Activated T-helper 1 cell treated with anti-CD3 and anti-CD28 coated beads, Interleukin-12 subunit alpha, Interleukin-12 subunit beta, Interleukin-2, Interleukin-4 antibody, amounts not matched to agents 30 ng/mL and 10 ng/mL and 1 ng/mL, durations not matched to agents 14 hours and 24 hours and 36 hours (primary cell): ENCODE data around the gene NCSTN. TPM values are rescaled to one million over a fixed set of nuclear protein-coding genes. Genes with fewer than 3 reads are reported as not detected.
A peak's percentile ranks its signal among the peaks of the same experiment; 100 is the strongest.

Experiments
- DNase-seq: peaks from one replicate; pipeline ENCODE4 v3.0.0; 2021; ENCODE audit warnings: low spot score
- H3K27ac Mint-ChIP-seq: one replicate; pipeline ENCODE4 v1.8.0; 2021; ENCODE audit warnings: mild to moderate bottlenecking, mixed read lengths
- H3K27me3 Mint-ChIP-seq: one replicate; pipeline ENCODE4 v1.8.0; 2022; ENCODE audit warnings: mild to moderate bottlenecking, moderate library complexity, mixed read lengths; ENCODE audit not compliant: insufficient read depth
- H3K36me3 Mint-ChIP-seq: one replicate; pipeline ENCODE4 v1.8.0; 2021; ENCODE audit warnings: low read depth, mixed read lengths
- H3K4me1 Mint-ChIP-seq: one replicate; pipeline ENCODE4 v1.8.0; 2021; ENCODE audit warnings: low read depth, mixed read lengths
- H3K4me3 Mint-ChIP-seq: one replicate; pipeline ENCODE4 v1.8.0; 2021; ENCODE audit warnings: mild to moderate bottlenecking, moderate library complexity, mixed read lengths
- H3K9me3 Mint-ChIP-seq: one replicate; pipeline ENCODE4 v1.8.0; 2021; ENCODE audit warnings: mixed read lengths
- intact Hi-C: fragments of 100-400 bp; cut with micrococcal nuclease; formaldehyde crosslinking; loops from one replicate; pipeline ENCODE4 v1.15.1; 2024
- total RNA-seq: library from RNA; stranded (reverse); gene quantifications from 2 replicates; pipeline ENCODE4 v1.2.3, GENCODE V29; 2022

Gene NCSTN
- total RNA-seq, 1 donor from 2014 or later = 74.8 TPM

GRCh38 chr1:160354388-160354985, 11.3 kb downstream of the NCSTN start:
- Mint-ChIP-seq H3K36me3 (peaks cover 67% of the 10 kb centered on the region), H3K4me3 (no peak overlapping the region), H3K27me3 (no peaks in the 10 kb centered on the region), H3K27ac (no peak overlapping the region), H3K4me1 (peaks cover 5% of the 10 kb centered on the region), H3K9me3 (no peaks in the 10 kb centered on the region)
- intact Hi-C loops = loop anchor here (1.0 kb wide), 1 partner anchor 22 kb away; no protein-coding TSS in a partner anchor
- DNase-seq = no peak

GRCh38 chr1:160357286-160358002, 14.3 kb downstream of the NCSTN start:
- H3K4me1 Mint-ChIP-seq = no peaks in the 10 kb centered on the region

GRCh38 chr1:160358073-160358472, 14.9 kb downstream of the NCSTN start:
- DNase-seq = no peak
- Mint-ChIP-seq H3K9me3 (no peaks in the 10 kb centered on the region), H3K36me3 (peaks cover 53% of the 10 kb centered on the region), H3K4me3 (no peak overlapping the region), H3K27me3 (no peaks in the 10 kb centered on the region), H3K27ac (no peak overlapping the region), H3K4me1 (no peaks in the 10 kb centered on the region)
- intact Hi-C loops = no loop called here

More at GRCh38 chr1:160357286-160358002, 14.3 kb downstream of the NCSTN start:
- Mint-ChIP-seq H3K36me3 (peaks cover 55% of the 10 kb centered on the region), H3K9me3 (no peaks in the 10 kb centered on the region), H3K27ac (no peak overlapping the region), H3K4me3 (no peak overlapping the region), H3K27me3 (no peaks in the 10 kb centered on the region)
- intact Hi-C loops = no loop called here
- no peak for DNase-seq

DNA sequence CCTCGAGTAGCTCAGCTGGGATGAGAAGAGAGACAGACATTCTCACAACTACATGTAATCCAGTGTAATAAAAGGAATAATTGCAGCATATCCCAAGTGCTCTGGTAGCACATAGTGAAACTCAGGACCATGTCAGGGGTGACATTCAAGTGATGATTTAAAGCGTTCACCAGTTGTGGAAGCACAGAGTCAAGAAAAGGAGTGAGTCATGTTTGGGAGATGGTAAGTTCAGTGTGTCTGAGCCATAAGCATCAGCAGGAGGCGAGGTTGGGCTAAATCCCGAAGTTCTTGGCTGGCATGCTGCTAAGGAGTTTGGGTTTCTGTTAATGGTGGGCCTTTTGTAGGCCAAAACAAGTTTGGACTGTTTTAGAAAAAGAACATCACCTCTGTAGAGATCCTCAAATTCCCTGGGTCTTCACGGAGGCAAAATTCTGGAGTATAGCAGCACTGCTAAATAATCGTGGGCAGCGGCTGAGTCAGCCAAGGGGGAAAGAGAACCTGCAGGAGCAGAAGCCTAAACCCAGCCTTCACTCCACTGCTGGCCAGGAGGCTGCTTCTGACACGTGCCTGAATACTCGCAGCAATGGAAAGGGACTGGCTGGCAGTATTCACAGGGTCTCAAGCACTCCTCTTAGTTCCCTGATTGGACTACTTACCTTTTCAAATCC, 16.5 kb downstream of the NCSTN start:
- Mint-ChIP-seq H3K4me1 (no peaks in the 10 kb centered on the region), H3K9me3 (no peaks in the 10 kb centered on the region), H3K27me3 (no peaks in the 10 kb centered on the region), H3K27ac (no peak overlapping the region), H3K4me3 (no peak overlapping the region), H3K36me3 (peaks cover 42% of the 10 kb centered on the region)
- DNase-seq = no peak
- intact Hi-C loops = no loop called here

- intact Hi-C loops = no loop called here
- no peak for DNase-seq
- Mint-ChIP-seq H3K36me3 (peaks cover 36% of the 10 kb centered on the region), H3K4me3 (no peak overlapping the region), H3K27ac (no peak overlapping the region), H3K9me3 (no peaks in the 10 kb centered on the region), H3K27me3 (no peaks in the 10 kb centered on the region), H3K4me1 (no peaks in the 10 kb centered on the region)
Observed at GRCh38 chr1:160360227-160360695, 17.1 kb downstream of the NCSTN start.

- Mint-ChIP-seq H3K27ac (peak overlapping the region; percentile 20), H3K4me3 (no peak overlapping the region), H3K4me1 (no peaks in the 10 kb centered on the region), H3K27me3 (no peaks in the 10 kb centered on the region), H3K9me3 (no peaks in the 10 kb centered on the region), H3K36me3 (peaks cover 31% of the 10 kb centered on the region)
- intact Hi-C loops = no loop called here
- no peak for DNase-seq
Observed at GRCh38 chr1:160361199-160361598, 18.0 kb downstream of the NCSTN start.

DNA sequence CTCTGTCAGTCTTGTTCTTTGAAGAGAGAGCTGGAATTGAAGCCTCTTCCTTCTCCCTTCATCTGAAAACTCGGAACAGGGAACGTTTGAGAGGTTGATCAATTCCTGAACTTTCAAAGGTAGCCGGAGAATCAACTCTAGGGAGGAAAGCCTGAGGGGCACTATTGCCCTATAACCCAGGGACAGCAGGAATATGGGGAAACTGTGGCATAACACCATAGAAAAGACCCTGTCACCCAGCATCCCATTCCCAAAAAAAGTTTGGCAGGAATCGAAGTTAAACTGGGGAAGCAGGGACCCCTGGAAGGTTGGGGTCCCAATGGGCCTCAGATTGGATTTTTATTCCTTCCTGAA, 18.6 kb downstream of the NCSTN start:
- no peaks in the 10 kb centered on the region for H3K27me3 Mint-ChIP-seq
- intact Hi-C loops = no loop called here
- peaks cover 26% of the 10 kb centered on the region for H3K36me3 Mint-ChIP-seq
- no peaks in the 10 kb centered on the region for H3K9me3 Mint-ChIP-seq
- H3K27ac Mint-ChIP-seq = no peak overlapping the region
- H3K4me1 Mint-ChIP-seq = no peaks in the 10 kb centered on the region
- H3K4me3 Mint-ChIP-seq = no peak overlapping the region
- no peak for DNase-seq

GRCh38 chr1:160362168-160362957, 19.2 kb downstream of the NCSTN start:
- DNase-seq = no peak
- Mint-ChIP-seq H3K27ac (peak overlapping the region; percentile 24), H3K27me3 (no peaks in the 10 kb centered on the region), H3K9me3 (no peaks in the 10 kb centered on the region), H3K36me3 (peaks cover 22% of the 10 kb centered on the region), H3K4me3 (no peak overlapping the region), H3K4me1 (no peaks in the 10 kb centered on the region)
- intact Hi-C loops = no loop called here

DNA sequence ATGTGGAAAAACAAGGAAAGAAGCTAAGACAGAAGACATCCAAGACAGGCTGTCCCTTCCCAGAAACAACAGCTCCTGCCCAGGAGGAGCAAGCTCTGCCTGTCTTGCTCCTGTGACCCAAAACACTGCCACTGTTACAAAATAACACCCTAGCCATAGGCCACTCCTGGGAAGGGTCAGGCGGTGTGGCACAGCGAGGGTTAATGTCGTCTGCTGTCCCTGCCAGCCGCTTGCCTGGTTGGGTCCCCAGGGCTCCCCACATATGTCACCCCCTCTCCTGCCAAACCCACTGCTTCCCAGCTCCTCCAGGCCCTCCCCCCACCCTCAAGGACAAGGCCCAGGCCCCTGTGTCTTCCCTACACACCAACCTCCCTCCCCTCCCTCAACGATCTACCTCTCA, 19.8 kb downstream of the NCSTN start:
- H3K36me3 Mint-ChIP-seq = peaks cover 21% of the 10 kb centered on the region
- DNase-seq = no peak
- H3K4me3 Mint-ChIP-seq = no peak overlapping the region
- no peak overlapping the region for H3K27ac Mint-ChIP-seq
- H3K9me3 Mint-ChIP-seq = no peaks in the 10 kb centered on the region
- intact Hi-C loops = no loop called here
- H3K4me1 Mint-ChIP-seq = no peaks in the 10 kb centered on the region
- peaks cover 2% of the 10 kb centered on the region for H3K27me3 Mint-ChIP-seq

DNA sequence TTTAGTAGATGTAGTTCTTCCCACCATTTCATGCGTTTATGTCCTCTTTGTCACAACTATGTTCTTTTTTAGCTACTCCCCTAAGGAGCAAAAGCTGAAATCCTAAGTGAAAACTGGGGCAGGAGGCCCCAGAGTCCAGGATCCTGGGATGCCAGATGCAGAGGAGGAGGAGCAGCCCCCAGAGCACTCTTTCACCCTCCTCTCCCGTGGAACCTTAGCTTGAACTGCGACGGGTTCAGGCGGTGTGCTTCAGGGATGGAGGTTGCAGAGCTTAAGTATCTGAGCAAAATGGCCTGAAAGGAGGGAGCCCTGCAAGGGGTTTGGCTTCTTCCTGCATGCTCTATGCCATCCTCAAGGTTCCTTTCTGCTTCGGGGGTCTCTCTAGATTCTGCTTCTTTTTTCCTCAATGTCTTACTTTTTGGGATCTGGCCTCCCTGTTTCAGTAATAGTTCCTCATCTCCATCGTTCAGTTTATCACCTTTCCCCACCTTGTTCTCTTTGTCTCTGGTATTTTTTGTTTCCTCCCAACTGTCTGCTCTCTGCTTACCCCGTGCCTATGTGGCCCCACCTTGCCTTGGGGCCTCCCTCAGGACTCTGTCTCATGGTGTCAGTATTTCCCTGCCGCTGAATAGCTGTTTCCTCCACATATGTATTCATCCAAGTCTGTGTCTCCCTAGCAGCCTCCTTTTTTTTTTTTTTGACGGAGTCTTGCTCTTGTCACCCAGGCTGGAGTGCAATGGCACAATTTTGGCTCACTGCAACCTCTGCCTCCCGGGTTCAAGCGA, 21.0 kb downstream of the NCSTN start:
- Mint-ChIP-seq H3K36me3 (peaks cover 12% of the 10 kb centered on the region), H3K27me3 (peaks cover 4% of the 10 kb centered on the region), H3K4me1 (no peaks in the 10 kb centered on the region), H3K27ac (no peak overlapping the region), H3K9me3 (no peaks in the 10 kb centered on the region), H3K4me3 (no peak overlapping the region)
- intact Hi-C loops = no loop called here
- DNase-seq = no peak

- Mint-ChIP-seq H3K36me3 (peaks cover 7% of the 10 kb centered on the region), H3K4me3 (no peak overlapping the region), H3K4me1 (no peaks in the 10 kb centered on the region), H3K9me3 (no peaks in the 10 kb centered on the region), H3K27ac (no peak overlapping the region), H3K27me3 (peaks cover 4% of the 10 kb centered on the region)
- no peak for DNase-seq
- intact Hi-C loops = no loop called here
Observed at GRCh38 chr1:160365325-160365724, 22.1 kb downstream of the NCSTN start.
